HG03460 (cell line): ENCODE data around the gene RGSL1.

Experiments used
- ATAC-seq: cut with Tn5 transposase; IDR thresholded peaks from one replicate; pipeline ENCODE4 v1.9.1; 2021; ENCODE audit not compliant: unreplicated experiment

The RGSL1 gene

GRCh38 chr1:182533896-182534295 is 84.0 kb downstream of the RGSL1 start:
- ATAC-seq, result no peak

GRCh38 chr1:182549346-182549745 is 99.4 kb downstream of the RGSL1 start:
- ATAC-seq, result no peak

- no peak for ATAC-seq
Measured at GRCh38 chr1:182549811-182550210, 99.9 kb downstream of the RGSL1 start.

DNA sequence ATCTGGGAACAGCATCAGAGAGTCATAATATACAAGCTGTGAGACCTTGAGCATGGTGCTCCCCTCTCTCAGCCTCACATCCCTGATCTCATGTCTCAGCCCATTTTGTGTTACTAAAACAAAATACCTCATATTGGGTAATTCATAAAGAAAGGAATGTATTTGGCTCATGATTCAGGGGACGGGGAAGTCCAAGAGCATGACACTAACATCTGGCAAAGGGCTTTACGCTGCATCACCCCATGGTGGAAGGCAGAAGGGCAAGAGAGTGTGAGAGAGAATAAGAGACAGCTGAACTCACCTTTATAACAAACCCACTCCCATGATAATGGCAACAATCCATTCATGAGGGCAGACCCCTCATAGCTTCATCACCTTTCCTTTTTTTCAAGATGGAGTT is 102.6 kb downstream of the RGSL1 start:
- ATAC-seq, result no peak

DNA sequence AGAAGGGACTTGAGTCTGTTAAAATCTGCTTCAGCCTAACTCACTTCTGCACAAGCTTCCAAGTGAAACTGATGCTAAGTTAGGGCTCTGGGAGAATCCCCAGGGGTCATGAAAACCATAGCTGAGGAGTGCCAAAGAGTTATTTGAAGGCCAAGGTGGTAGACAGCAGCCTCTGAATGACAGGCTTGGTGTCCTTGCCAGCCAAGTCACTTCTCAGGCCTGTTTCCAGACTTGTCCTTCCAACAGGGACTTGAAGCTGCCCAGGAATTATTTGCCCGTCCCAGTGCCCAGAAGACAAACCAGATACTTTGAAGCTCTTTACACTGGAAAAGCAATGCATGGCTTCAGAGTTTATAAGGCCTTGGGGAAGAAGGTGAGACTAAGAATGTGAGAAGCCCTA is 105.5 kb downstream of the RGSL1 start:
- ATAC-seq, result no peak

GRCh38 chr1:182556279-182556678 is 106.3 kb downstream of the RGSL1 start:
- ATAC-seq, result no peak

- ATAC-seq, result no peak
Measured at GRCh38 chr1:182560392-182560984, 110.5 kb downstream of the RGSL1 start.

DNA sequence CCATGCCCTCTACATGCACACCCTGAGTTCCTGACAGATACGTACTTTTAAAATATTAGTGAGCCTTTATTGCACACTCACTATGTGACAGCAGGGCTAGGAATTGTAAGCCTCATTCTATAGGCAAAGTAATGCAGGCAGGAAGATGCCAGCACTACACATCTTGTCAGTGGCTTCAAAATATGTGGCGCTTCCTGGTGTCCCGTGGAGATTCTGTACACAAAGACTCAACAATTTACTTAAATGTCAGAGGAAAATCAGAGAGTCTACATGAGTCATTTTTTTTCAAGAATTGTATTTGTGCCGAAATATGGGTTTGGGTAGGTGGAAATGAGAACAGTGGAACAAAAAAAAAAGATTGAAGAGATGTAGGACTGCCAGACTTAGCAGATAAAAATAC is 111.5 kb downstream of the RGSL1 start:
- ATAC-seq, result no peak

DNA sequence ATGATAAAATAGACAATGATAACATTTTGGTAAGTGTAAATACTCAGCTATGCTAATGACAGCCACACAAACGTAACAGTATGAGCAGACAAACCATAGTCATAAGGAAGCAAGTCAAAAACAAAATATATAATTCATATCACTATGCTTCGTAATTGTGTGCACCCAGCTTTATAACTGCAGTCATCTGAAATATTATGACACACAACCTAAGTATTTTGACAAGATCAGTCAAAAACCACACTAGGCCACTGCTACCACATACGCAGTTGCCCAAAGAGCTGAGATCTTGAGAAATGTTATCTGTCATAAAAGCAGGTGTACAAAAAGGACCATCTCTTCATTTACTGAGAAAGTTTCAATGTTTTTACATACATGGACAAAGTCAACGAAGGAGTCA is 113.1 kb downstream of the RGSL1 start:
- no peak for ATAC-seq

DNA sequence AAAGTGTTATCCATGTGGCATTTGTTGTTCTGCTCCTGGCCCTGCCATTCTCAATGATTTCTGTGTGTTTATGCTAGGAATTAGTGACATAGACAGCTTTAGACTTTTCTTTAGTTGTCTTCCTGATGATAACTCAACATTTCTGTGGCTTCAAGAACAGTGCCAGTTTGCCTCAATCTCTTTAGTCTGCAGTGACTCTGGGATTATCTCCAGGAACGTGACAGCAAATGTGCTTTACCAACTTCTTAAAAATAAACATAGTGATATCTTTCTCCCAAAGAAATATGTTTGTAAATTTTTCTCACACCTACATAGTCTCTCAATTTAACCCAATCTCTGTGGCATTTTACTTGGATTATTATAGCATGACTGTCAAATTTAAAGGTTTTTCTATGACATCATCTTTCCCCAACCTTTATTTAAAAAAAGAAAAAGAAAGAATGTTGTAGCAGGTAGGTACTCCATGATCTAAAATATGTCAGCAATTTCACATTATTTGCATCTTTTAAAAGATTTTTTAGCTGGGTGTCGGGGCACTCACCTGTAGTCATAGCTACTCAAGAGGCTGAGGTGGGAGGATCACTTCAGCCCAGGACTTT is 114.6 kb downstream of the RGSL1 start:
- no peak for ATAC-seq

- no peak for ATAC-seq
Measured at GRCh38 chr1:182565537-182565936, 115.6 kb downstream of the RGSL1 start.

DNA sequence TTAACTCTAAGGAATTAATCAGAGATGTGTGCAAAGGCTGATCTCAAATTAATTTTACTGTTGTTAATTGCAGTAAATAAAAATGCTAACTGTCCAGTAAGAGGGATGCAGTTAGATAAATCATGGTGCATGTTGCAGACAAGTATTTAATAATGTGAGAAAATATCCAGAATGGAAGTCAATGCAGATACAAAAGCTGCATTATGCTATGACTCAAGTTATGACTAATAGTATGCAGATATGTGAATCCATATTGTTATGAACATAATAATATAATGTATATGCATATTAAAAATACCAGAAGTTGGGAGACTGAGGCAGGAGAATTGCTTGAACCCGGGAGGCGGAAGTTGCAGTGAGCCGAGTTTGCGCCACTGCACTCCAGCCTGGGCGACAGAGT is 117.7 kb downstream of the RGSL1 start:
- no peak for ATAC-seq

- no peak for ATAC-seq
Measured at GRCh38 chr1:182568647-182569284, 118.8 kb downstream of the RGSL1 start.

DNA sequence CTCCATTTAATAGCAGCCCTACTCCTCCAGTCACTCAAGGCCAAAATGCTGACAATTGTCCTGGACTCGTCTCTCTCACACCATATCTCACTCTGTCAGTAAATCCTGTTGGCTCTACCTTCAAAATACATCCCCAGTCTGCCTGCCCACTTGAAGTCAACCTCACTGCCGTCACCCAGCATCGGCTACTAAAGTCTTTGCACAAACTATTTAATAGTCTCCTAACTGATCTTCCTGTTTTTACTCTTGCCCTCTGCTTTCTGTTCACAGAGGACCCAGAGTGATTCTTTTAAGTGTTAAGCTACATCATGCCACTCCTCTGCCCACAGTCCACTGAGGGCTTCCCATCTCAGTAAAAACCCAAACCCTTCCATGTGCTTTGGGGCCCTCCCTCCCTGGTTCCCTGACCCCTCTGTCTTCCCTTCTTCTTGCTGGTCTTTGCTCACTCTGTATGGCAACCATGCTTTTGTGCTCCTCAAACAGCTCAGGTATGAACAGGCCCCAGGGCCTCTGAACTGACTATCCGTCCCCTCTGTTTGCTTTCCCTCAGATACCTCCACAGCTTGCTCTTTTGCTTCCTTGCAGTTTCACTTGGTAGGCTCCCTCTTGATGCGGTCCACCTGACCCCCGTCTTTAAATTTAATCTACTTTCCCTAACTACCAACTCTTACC is 120.1 kb downstream of the RGSL1 start:
- ATAC-seq, result no peak

DNA sequence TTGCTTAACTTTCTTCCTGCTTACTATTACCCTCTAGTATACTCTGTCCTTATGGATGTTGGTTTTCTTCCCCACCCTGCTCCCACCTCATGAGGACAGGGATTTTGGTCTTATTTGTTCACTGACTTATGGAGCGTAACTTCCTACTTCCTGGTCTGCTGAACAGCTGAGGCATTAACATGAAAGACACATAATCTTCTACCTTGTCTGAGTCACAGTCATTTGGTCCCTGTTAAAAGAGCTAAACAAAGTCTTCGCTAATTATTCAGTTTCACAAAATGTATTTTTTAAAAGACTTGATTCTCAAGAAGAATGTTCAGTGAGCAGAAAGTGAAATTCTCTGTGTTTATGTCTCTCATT is 120.6 kb downstream of the RGSL1 start:
- ATAC-seq, result no peak

DNA sequence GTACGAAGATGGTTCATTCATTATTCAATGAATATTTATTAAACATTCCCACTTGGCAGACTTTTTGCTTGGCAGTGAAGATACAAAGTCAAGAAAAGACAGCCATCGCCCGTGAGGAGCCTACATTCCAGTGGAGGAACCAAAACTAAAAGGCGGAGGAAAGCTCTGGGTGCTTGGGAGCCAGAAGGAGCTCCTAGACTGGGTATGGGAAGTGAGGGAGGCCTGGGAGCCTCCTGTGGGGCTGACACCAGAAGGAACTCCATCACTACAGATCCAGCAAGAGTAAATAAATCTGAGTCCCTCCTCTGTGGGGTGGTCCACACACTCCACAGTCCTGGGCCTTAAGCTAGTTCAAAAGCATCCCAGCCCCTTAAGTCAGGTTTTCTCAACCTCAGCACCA is 124.2 kb downstream of the RGSL1 start:
- no peak for ATAC-seq

GRCh38 chr1:182575540-182576149 is 125.7 kb downstream of the RGSL1 start:
- ATAC-seq, result no peak

- no peak for ATAC-seq
Measured at GRCh38 chr1:182580736-182581135, 130.8 kb downstream of the RGSL1 start.

DNA sequence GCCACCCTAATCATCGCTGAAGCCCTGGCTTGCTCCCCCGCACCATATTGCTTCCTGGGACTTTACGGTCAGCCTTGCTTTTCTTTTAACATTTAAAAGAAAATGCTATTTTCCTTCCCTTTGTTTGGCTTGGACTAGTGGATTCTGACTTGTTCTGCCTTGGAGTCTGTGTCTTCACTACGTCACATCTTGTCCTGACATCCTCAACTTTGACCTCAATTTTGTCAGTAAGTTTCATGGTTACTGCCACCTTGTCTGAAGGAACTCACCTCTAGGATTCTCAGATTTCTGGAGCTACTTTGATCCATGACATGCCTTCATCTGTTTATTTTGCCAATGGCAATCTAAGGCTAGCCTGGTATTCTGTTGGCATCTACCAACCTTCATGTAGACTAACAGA is 134.8 kb downstream of the RGSL1 start:
- ATAC-seq, result no peak

- no peak for ATAC-seq
Measured at GRCh38 chr1:182586380-182586779, 136.4 kb downstream of the RGSL1 start.

- ATAC-seq, result no peak
Measured at GRCh38 chr1:182587093-182587492, 137.1 kb downstream of the RGSL1 start.
